HT-29 (cell line): ENCODE measurements around the gene LMOD2. TPM values are rescaled to one million over a fixed set of nuclear protein-coding genes. Genes with fewer than 3 reads are reported as not detected.
A peak's percentile ranks its signal among the peaks of the same experiment; 100 is the strongest.

Source experiments
- DNase-seq: peaks from one replicate; pipeline ENCODE4 v3.0.0-alpha.2; 2015; ENCODE audit warnings: low spot score
- total RNA-seq: library from RNA; depleted of rRNA; stranded (reverse); fragments of >200 nt; shearing (Covaris generic); gene quantifications from 2 replicates; pipeline ENCODE4 v1.2.3, GENCODE V29; 2014

LMOD2 gene
- total RNA-seq, 1 experiment from 2014 or later = not detected

- no peak for DNase-seq
Measured at GRCh38 chr7:123639631-123640030, 16.0 kb upstream of the LMOD2 start.

- DNase-seq = no peak
Measured at GRCh38 chr7:123640583-123640982, 15.1 kb upstream of the LMOD2 start.

DNA sequence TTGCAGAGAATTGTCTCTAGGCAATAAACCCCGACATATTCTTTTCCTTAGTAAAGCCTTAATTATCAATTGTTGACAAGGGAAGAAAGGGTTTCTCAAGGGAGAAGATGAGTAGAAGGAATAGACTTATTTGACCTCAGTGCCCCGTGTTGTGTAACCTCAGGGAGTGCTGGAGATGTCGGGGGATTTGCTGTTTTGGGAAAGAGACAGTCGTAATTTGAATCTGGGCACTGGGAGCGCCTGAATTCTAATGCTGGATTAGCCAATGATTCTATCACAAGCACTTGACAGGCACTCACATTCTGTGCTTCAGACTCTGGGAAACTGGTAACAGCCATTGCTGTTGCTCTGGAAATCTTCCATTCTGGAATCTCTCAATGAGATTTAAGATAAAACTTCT is 13.8 kb upstream of the LMOD2 start:
- DNase-seq = no peak

GRCh38 chr7:123643495-123644441 is 11.9 kb upstream of the LMOD2 start:
- peak; percentile 24 for DNase-seq

- DNase-seq = no peak
Measured at GRCh38 chr7:123645516-123645915, 10.2 kb upstream of the LMOD2 start.

GRCh38 chr7:123647106-123647730 is 8.4 kb upstream of the LMOD2 start:
- no peak for DNase-seq

- DNase-seq = no peak
Measured at GRCh38 chr7:123649964-123650363, 5.7 kb upstream of the LMOD2 start.

DNA sequence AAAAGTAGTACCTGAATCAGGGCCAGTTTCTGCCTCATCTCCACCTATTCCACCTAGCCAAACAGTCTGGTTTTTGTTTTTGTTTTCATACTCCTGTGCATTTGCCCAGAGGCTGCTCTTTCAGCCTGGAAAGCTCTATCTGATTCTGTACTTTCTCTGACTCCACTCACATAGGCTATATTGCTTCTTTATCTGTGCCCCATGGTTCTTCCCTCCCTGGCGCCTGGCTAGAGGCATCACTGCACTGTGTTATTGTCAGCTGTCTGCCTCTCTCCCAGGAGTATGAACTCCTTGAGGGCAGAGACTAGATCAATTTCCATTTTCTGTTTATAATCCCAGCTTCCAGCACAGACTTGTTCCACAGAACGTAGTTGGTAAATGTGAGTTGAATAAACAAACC is 5.1 kb upstream of the LMOD2 start:
- DNase-seq = no peak

GRCh38 chr7:123652406-123652805 is 3.3 kb upstream of the LMOD2 start:
- no peak for DNase-seq

- DNase-seq = no peak
Measured at GRCh38 chr7:123653162-123653561, 2.5 kb upstream of the LMOD2 start.

- DNase-seq = no peak
Measured at GRCh38 chr7:123656544-123657303, 1.1 kb downstream of the LMOD2 start.

GRCh38 chr7:123657304-123657685 is 1.6 kb downstream of the LMOD2 start:
- DNase-seq = no peak

GRCh38 chr7:123658023-123658422 is 2.4 kb downstream of the LMOD2 start:
- DNase-seq = no peak

DNA sequence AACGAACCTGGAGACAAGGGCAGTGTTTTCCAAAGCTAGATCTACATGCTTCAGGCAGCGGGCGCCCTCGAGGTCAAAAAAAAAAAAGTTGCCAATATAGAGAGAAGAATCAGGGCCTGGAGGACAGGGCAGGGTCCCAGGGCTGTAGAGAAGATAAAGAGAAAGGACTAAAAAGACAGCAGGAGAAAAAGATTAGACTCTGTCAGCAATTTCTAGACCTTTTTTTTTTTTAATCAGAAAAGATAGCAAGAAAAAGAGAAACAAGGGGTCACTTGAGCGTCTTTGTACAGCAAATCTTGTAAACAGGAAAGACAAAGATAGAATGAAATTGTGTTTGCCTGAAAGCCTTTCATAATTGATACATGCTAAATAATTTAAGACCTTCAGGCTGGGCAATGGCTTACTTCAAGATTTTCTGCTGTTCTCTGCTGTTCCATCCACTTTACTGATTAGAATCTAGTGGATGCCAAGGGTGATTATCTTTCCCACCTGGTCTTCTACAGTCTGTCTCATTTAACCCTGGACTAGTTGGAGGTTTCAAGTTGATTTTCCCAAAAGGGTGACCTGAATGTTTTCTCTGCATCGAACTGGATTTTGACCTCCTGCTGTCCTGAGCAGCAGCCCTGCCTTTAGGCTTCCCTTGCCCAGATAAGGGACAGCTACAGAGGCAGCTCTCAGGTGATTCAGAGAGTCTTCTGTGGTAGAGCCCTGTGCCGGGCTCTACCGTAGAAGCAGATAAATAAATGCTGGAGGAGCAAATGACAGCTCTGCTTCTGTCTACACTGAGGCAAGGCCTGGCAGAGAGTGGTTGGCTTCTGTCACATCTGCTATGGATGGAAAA is 5.1 kb downstream of the LMOD2 start:
- no peak for DNase-seq

DNA sequence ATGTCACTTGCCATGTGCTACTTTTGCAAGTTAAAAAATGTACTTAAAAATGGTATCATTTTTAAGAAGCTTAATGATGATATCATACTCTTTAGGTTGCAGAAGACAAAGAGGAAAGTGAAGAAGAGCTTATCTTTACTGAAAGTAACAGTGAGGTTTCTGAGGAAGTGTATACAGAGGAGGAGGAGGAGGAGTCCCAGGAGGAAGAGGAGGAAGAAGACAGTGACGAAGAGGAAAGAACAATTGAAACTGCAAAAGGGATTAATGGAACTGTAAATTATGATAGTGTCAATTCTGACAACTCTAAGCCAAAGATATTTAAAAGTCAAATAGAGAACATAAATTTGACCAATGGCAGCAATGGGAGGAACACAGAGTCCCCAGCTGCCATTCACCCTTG is 6.1 kb downstream of the LMOD2 start:
- no peak for DNase-seq

DNA sequence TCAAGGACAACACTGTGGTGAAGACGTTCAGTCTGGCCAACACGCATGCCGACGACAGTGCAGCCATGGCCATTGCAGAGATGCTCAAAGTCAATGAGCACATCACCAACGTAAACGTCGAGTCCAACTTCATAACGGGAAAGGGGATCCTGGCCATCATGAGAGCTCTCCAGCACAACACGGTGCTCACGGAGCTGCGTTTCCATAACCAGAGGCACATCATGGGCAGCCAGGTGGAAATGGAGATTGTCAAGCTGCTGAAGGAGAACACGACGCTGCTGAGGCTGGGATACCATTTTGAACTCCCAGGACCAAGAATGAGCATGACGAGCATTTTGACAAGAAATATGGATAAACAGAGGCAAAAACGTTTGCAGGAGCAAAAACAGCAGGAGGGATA is 6.6 kb downstream of the LMOD2 start:
- no peak for DNase-seq

- DNase-seq = no peak
Measured at GRCh38 chr7:123662755-123663154, 7.1 kb downstream of the LMOD2 start.

- DNase-seq = no peak
Measured at GRCh38 chr7:123663200-123663599, 7.5 kb downstream of the LMOD2 start.

DNA sequence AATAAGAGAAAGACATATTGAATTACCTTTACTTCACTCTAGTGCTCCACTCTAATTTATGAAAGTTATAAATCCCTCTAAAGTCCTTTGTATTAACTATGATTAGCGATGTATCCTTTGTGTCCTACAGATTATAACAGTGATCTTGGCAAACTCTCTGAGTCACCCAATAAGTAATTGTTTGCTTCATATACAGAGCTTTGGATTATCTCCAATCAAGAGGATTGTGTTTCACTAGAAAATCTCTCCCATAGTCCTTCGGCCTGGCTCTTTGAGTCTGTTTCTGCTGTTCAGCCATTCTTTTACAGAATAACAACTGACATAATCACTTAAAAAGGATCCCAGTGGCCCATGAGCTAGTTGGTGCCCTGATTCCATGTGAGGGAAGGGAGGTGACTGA is 9.5 kb downstream of the LMOD2 start:
- DNase-seq = no peak

DNA sequence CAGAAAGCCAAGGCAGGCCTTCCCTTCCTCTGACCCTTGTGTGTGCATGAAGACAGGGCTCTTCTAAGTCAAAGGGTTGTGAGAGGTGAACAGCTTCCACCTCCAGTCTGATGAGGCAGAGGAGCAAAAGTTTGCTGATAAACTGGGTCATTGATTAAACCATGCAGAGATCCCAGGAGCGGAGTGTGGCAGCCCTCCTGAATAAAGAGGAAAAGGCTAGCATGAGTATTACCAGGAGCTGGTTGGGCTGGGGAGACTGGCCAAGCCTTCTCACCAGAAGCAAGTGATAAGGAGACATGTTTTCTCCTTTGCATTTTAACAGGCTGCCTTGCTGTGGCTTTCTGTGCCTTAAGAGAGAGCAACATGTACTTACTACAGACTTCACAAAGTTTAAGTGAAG is 10.2 kb downstream of the LMOD2 start:
- no peak for DNase-seq

DNA sequence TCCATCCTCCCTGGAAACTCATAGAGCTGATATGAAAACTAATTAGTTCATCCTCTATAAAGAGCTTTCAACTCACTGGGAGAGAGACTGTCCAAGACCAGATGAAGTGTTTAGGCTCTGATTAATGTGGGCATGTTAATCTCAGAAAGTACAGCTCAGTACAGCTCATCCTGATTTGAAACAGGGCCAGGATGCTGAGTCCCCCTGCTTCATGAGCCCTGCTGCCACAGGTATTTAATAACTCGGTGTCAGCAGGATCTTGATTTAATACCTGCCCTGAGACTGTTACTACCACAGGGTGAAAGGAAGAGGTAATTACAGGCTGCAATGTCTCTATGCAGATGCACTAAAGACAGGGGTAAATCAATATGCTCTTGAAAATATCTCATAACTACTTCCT is 10.8 kb downstream of the LMOD2 start:
- DNase-seq = no peak
